GM21515 (cell line): ENCODE data around the gene MSS51.
"Not testable (repeated sequence)": the region's sequence is repeated elsewhere in the genome, so short reads cannot be mapped to it uniquely, and the experiment has no call there.

Experiments used
- ATAC-seq: cut with Tn5 transposase; IDR thresholded peaks from one replicate; pipeline ENCODE4 v1.9.1; 2021; ENCODE audit not compliant: unreplicated experiment

The MSS51 gene

GRCh38 chr10:73414230-73414945, 19.0 kb downstream of the MSS51 start:
- ATAC-seq: peak; percentile 23

- ATAC-seq: peak; percentile 85
These were observed 19.7 kb downstream of the MSS51 start, which contains the start of gene ANXA7 for GRCh38 chr10:73413528-73414229. ANXA7 (minus strand) TSS chr10:73414058; CDS start chr10:73400856, 13,202 bp downstream.

- peak; percentile 25 for ATAC-seq
These were observed 20.2 kb downstream of the MSS51 start for GRCh38 chr10:73413108-73413527.

GRCh38 chr10:73410897-73411296, 22.5 kb downstream of the MSS51 start:
- no peak for ATAC-seq

- ATAC-seq: no peak
These were observed 24.3 kb downstream of the MSS51 start for GRCh38 chr10:73408978-73409521.

- no peak for ATAC-seq
These were observed 25.3 kb downstream of the MSS51 start for GRCh38 chr10:73408061-73408460.

- no peak for ATAC-seq
These were observed 25.9 kb downstream of the MSS51 start for GRCh38 chr10:73407495-73407894.

GRCh38 chr10:73406846-73407245, 26.5 kb downstream of the MSS51 start:
- no peak for ATAC-seq

GRCh38 chr10:73405556-73405955, 27.8 kb downstream of the MSS51 start:
- ATAC-seq: no peak

GRCh38 chr10:73404690-73405089, 28.7 kb downstream of the MSS51 start:
- no peak for ATAC-seq

- ATAC-seq: no peak
These were observed 31.7 kb downstream of the MSS51 start for GRCh38 chr10:73401636-73402035.

GRCh38 chr10:73399063-73399462, 34.3 kb downstream of the MSS51 start:
- ATAC-seq: no peak

GRCh38 chr10:73398024-73398423, 35.3 kb downstream of the MSS51 start:
- ATAC-seq: no peak

- not testable (repeated sequence) for ATAC-seq
These were observed 39.0 kb downstream of the MSS51 start for GRCh38 chr10:73394325-73394724.

GRCh38 chr10:73388228-73388627, 45.1 kb downstream of the MSS51 start:
- no peak for ATAC-seq

- no peak for ATAC-seq
These were observed 46.8 kb downstream of the MSS51 start for GRCh38 chr10:73386583-73386982.

- no peak for ATAC-seq
These were observed 54.2 kb downstream of the MSS51 start for GRCh38 chr10:73379064-73379748.

- ATAC-seq: no peak
These were observed 56.7 kb downstream of the MSS51 start for GRCh38 chr10:73376679-73377078.
